GM23248 (cell line): ENCODE measurements around the gene GPATCH2. TPM values are rescaled to one million over a fixed set of nuclear protein-coding genes. Genes with fewer than 3 reads are reported as not detected.

Experiments
- DNase-seq: peaks from one replicate; pipeline ENCODE4 v3.0.0-alpha.2; 2015
- H2AFZ ChIP-seq: fragments of 200-600 bp; sonication (generic); 2 replicates; pipeline ENCODE4 v1.6.1; 2016; ENCODE audit warnings: antibody characterized with exemption
- H3F3A ChIP-seq: fragments of 200-600 bp; sonication (generic); 2 replicates; pipeline ENCODE4 v1.6.1; 2016; ENCODE audit warnings: mild to moderate bottlenecking, antibody characterized with exemption, mixed run types; ENCODE audit not compliant: insufficient read depth
- H3K27ac ChIP-seq: fragments of 200-600 bp; sonication (generic); 2 replicates; pipeline ENCODE4 v1.5.1; 2016; ENCODE audit warnings: mild to moderate bottlenecking
- H3K27me3 ChIP-seq: fragments of 200-600 bp; sonication (generic); replicated peaks from 2 replicates; pipeline ENCODE4 v1.6.1; 2016; ENCODE audit warnings: mild to moderate bottlenecking; ENCODE audit not compliant: insufficient read depth
- H3K36me3 ChIP-seq: fragments of 200-600 bp; sonication (generic); 2 replicates; pipeline ENCODE4 v1.6.1; 2016; ENCODE audit warnings: low read depth, mild to moderate bottlenecking
- H3K4me1 ChIP-seq: fragments of 200-600 bp; sonication (generic); 2 replicates; pipeline ENCODE4 v1.6.1; 2016; ENCODE audit warnings: mild to moderate bottlenecking; ENCODE audit not compliant: insufficient read depth
- H3K4me2 ChIP-seq: fragments of 200-600 bp; sonication (generic); one replicate; pipeline ENCODE4 v1.6.1; 2016; ENCODE audit warnings: mild to moderate bottlenecking; ENCODE audit not compliant: unreplicated experiment
- H3K4me3 ChIP-seq: fragments of 200-600 bp; sonication (generic); 2 replicates; pipeline ENCODE4 v1.5.1; 2016; ENCODE audit warnings: mild to moderate bottlenecking
- H3K79me2 ChIP-seq: fragments of 200-600 bp; sonication (generic); 2 replicates; pipeline ENCODE4 v1.6.1; 2016; ENCODE audit warnings: mild to moderate bottlenecking; ENCODE audit not compliant: insufficient read depth
- H3K9ac ChIP-seq: fragments of 200-600 bp; sonication (generic); 2 replicates; pipeline ENCODE4 v1.6.1; 2016; ENCODE audit warnings: mild to moderate bottlenecking
- H3K9me2 ChIP-seq: fragments of 200-600 bp; sonication (generic); 2 replicates; pipeline ENCODE4 v1.6.1; 2016; ENCODE audit warnings: mixed run types, mild to moderate bottlenecking, moderate library complexity; ENCODE audit not compliant: insufficient read depth
- H3K9me3 ChIP-seq: fragments of 200-600 bp; sonication (generic); one replicate; pipeline ENCODE4 v1.6.1; 2017; ENCODE audit warnings: low read depth
- H4K20me1 ChIP-seq: fragments of 200-600 bp; sonication (generic); 2 replicates; pipeline ENCODE4 v1.6.0; 2016; ENCODE audit not compliant: insufficient read depth
- EZH2 ChIP-seq: fragments of 200-600 bp; sonication (generic); IDR thresholded peaks from 2 replicates; pipeline ENCODE4 v1.6.1; 2018; ENCODE audit warnings: antibody characterized with exemption, mild to moderate bottlenecking; ENCODE audit not compliant: insufficient read depth, poor library complexity, severe bottlenecking
- EZH2phosphoT487 ChIP-seq: fragments of 200-600 bp; sonication (generic); IDR thresholded peaks from 2 replicates; pipeline ENCODE4 v1.6.1; 2018; ENCODE audit warnings: antibody characterized with exemption, moderate library complexity, mild to moderate bottlenecking, low read depth; ENCODE audit not compliant: insufficient read depth
- WGBS, 2 experiments: methylation state at CpG; one replicate each; pipeline ENCODE4 v1.1.6; 2015 to 2017; ENCODE audit warnings: low lambda C conversion rate in 2 of 2, low coverage in 1 of 2; ENCODE audit errors: missing lambda C conversion rate in 2 of 2; 5-methylcytosine and 5-hydroxymethylcytosine counted together
- in situ Hi-C: fragments of 300-500 bp; cut with MboI; formaldehyde crosslinking; loops from 2 replicates; pipeline ENCODE4 v1.15.0; 2020
- polyA plus RNA-seq: library from polyadenylated mRNA; unstranded; fragments of >200 nt; fragmentation: Nextera tagmentation; extraction: Ambion mirVana; gene quantifications from 2 replicates; pipeline ENCODE4 v1.2.1, GENCODE V29; 2016
- total RNA-seq: library from RNA; depleted of rRNA; stranded (reverse); fragments of >200 nt; shearing (Covaris generic); gene quantifications from 2 replicates; pipeline ENCODE4 v1.2.3, GENCODE V29; 2014

GPATCH2 gene
- total and polyA plus RNA-seq, 2 experiments from 2014 or later: 6.3 to 8.2 TPM

- H3K27ac ChIP-seq: peak overlapping the region; percentile 47
- no peaks in the 10 kb centered on the region for H3K79me2 ChIP-seq
- peak overlapping the region; percentile 48; the same call in 1 of the 2 replicates for H3K4me3 ChIP-seq
- H3K9me2 ChIP-seq: no peaks in the 10 kb centered on the region; the same call in 1 of the 2 replicates
- in situ Hi-C loops: no loop called here
- H3K9me3 ChIP-seq: no peaks in the 10 kb centered on the region
- no peak for DNase-seq
- no peak overlapping the region for H2AFZ ChIP-seq
- H3F3A ChIP-seq: peaks cover 25% of the 10 kb centered on the region
- H3K4me1 ChIP-seq: peaks cover 19% of the 10 kb centered on the region
- H3K27me3 ChIP-seq: no peaks in the 10 kb centered on the region
- H4K20me1 ChIP-seq: no peaks in the 10 kb centered on the region
- TF ChIP-seq EZH2 (no peak), EZH2phosphoT487 (no peak)
- H3K9ac ChIP-seq: no peak overlapping the region
- peak overlapping the region; percentile 38 for H3K4me2 ChIP-seq
- H3K36me3 ChIP-seq: no peaks in the 10 kb centered on the region
These were observed 67.7 kb downstream of the GPATCH2 start for GRCh38 chr1:217563179-217563578.

- Histone ChIP-seq H4K20me1 (no peaks in the 10 kb centered on the region), H3K9me2 (no peaks in the 10 kb centered on the region; the same call in 1 of the 2 replicates), H3K27me3 (no peaks in the 10 kb centered on the region), H3K36me3 (no peaks in the 10 kb centered on the region), H3K79me2 (no peaks in the 10 kb centered on the region), H2AFZ (no peak overlapping the region), H3K9ac (no peak overlapping the region), H3K27ac (peak overlapping the region; percentile 47), H3K4me3 (peak overlapping the region; percentile 48), H3K9me3 (no peaks in the 10 kb centered on the region), H3F3A (peaks cover 25% of the 10 kb centered on the region), H3K4me2 (peak overlapping the region; percentile 38), H3K4me1 (peaks cover 19% of the 10 kb centered on the region)
- in situ Hi-C loops: no loop called here
- 30 to 33% methylated on average over 4 of the region's 4 CpGs for WGBS, 2 experiments
- TF ChIP-seq EZH2: no peak
- TF ChIP-seq EZH2phosphoT487: peak; percentile 91
- DNase-seq: peak; percentile 79
These were observed 68.5 kb downstream of the GPATCH2 start for GRCh38 chr1:217562229-217562878.

- no peaks in the 10 kb centered on the region for H3K9me3 ChIP-seq
- H3K79me2 ChIP-seq: no peaks in the 10 kb centered on the region
- WGBS, 2 experiments: 81 to 86% methylated on average over 4 of the region's 4 CpGs
- H2AFZ ChIP-seq: no peak overlapping the region
- peaks cover 25% of the 10 kb centered on the region for H3F3A ChIP-seq
- H3K27ac ChIP-seq: no peak overlapping the region
- H3K4me2 ChIP-seq: no peak overlapping the region
- H3K9ac ChIP-seq: no peak overlapping the region
- TF ChIP-seq EZH2phosphoT487 (no peak), EZH2 (no peak)
- H3K4me1 ChIP-seq: peaks cover 19% of the 10 kb centered on the region
- no peak for DNase-seq
- no peak overlapping the region for H3K4me3 ChIP-seq
- H3K36me3 ChIP-seq: no peaks in the 10 kb centered on the region
- no peaks in the 10 kb centered on the region; the same call in 1 of the 2 replicates for H3K9me2 ChIP-seq
- H3K27me3 ChIP-seq: no peaks in the 10 kb centered on the region
- H4K20me1 ChIP-seq: no peaks in the 10 kb centered on the region
- in situ Hi-C loops: no loop called here
These were observed 69.4 kb downstream of the GPATCH2 start for GRCh38 chr1:217561446-217561845.

DNA sequence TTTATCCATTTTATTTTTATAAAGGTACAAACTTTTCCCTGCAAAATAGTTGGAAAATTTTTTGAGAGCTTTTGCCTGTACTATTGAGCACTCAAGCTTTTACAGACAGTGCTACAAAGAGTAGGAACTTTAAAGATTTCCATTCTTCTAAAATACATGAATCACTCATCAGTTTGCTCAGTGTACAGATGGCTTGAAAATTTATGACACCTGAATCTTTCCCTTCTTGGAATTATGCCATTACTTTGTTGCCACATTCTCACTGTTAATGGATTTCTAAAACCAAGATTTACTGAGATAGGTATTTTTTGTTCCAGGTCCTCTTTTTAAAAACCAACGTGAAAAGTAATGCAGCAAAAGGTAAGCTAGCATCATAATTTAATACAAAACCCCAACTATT is 76.0 kb downstream of the GPATCH2 start:
- H3K4me3 ChIP-seq: no peak overlapping the region
- no peaks in the 10 kb centered on the region for H3K27me3 ChIP-seq
- in situ Hi-C loops: no loop called here
- 92 to 96% methylated on average over 1 of the region's 1 CpG for WGBS, 2 experiments
- no peak overlapping the region for H3K9ac ChIP-seq
- no peaks in the 10 kb centered on the region; the same call in 1 of the 2 replicates for H3K9me2 ChIP-seq
- H3K4me2 ChIP-seq: no peak overlapping the region
- no peaks in the 10 kb centered on the region for H3K36me3 ChIP-seq
- H3F3A ChIP-seq: no peaks in the 10 kb centered on the region
- no peak for TF ChIP-seq EZH2phosphoT487
- no peak for TF ChIP-seq EZH2
- no peaks in the 10 kb centered on the region for H3K4me1 ChIP-seq
- DNase-seq: no peak
- no peaks in the 10 kb centered on the region for H3K79me2 ChIP-seq
- no peaks in the 10 kb centered on the region for H4K20me1 ChIP-seq
- no peak overlapping the region for H2AFZ ChIP-seq
- H3K9me3 ChIP-seq: no peaks in the 10 kb centered on the region
- no peak overlapping the region for H3K27ac ChIP-seq
